Panc1 (cell line): ENCODE measurements around the gene CCDC137.

ENCODE experiments used
- CTCF ChIP-seq: fragments of 450-650 bp; IDR thresholded peaks from 2 replicates; pipeline ENCODE4 v1.5.1; 2017; ENCODE audit warnings: mild to moderate bottlenecking
- POLR2AphosphoS5 ChIP-seq: IDR thresholded peaks from 2 replicates; pipeline ENCODE4 v1.6.1; 2012; ENCODE audit warnings: mild to moderate bottlenecking, low read depth, low read length, moderate library complexity
- SIN3A ChIP-seq: IDR thresholded peaks from 2 replicates; pipeline ENCODE4 v1.6.1; 2012; ENCODE audit warnings: low read depth, mild to moderate bottlenecking, low read length, moderate library complexity, borderline replicate concordance; ENCODE audit not compliant: insufficient read depth
- TCF7L2 ChIP-seq: IDR thresholded peaks from 2 replicates; pipeline ENCODE4 v1.6.1; 2011; ENCODE audit warnings: mild to moderate bottlenecking, low read depth, low read length, inconsistent platforms
- TF ChIP-seq, protein P1 (sequence below), 2 experiments: IDR thresholded peaks; 2 replicates each; pipeline ENCODE4 v1.6.1; 2011 to 2012; ENCODE audit warnings: low read depth in 2 of 2, control low read depth in 1 of 2, low read length in 1 of 2, mild to moderate bottlenecking in 1 of 2, moderate library complexity in 1 of 2; ENCODE audit not compliant: insufficient read depth in 1 of 2

- no peak for TF ChIP-seq CTCF
- no peak for TF ChIP-seq POLR2AphosphoS5
- TF ChIP-seq, protein P1, sequence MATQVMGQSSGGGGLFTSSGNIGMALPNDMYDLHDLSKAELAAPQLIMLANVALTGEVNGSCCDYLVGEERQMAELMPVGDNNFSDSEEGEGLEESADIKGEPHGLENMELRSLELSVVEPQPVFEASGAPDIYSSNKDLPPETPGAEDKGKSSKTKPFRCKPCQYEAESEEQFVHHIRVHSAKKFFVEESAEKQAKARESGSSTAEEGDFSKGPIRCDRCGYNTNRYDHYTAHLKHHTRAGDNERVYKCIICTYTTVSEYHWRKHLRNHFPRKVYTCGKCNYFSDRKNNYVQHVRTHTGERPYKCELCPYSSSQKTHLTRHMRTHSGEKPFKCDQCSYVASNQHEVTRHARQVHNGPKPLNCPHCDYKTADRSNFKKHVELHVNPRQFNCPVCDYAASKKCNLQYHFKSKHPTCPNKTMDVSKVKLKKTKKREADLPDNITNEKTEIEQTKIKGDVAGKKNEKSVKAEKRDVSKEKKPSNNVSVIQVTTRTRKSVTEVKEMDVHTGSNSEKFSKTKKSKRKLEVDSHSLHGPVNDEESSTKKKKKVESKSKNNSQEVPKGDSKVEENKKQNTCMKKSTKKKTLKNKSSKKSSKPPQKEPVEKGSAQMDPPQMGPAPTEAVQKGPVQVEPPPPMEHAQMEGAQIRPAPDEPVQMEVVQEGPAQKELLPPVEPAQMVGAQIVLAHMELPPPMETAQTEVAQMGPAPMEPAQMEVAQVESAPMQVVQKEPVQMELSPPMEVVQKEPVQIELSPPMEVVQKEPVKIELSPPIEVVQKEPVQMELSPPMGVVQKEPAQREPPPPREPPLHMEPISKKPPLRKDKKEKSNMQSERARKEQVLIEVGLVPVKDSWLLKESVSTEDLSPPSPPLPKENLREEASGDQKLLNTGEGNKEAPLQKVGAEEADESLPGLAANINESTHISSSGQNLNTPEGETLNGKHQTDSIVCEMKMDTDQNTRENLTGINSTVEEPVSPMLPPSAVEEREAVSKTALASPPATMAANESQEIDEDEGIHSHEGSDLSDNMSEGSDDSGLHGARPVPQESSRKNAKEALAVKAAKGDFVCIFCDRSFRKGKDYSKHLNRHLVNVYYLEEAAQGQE (IDR thresholded peaks at IDR 0.05; ENCODE audit: insufficient read depth in 1 of 2, low read depth in 2 of 2, low read length in 1 of 2), result no peak
- TF ChIP-seq TCF7L2, result no peak
- no peak for TF ChIP-seq SIN3A
These were observed 520 bp upstream of the CCDC137 start for GRCh38 chr17:81666092-81666341.
